Mononuclear cell (primary cell): ENCODE measurements around the gene FBXL14. TPM values are rescaled to one million over a fixed set of nuclear protein-coding genes. Genes with fewer than 3 reads are reported as not detected.
"Not testable (repeated sequence)": the region's sequence is repeated elsewhere in the genome, so short reads cannot be mapped to it uniquely, and the experiment has no call there.

Experiments used
- H3K27me3 ChIP-seq: 2 replicates; pipeline ENCODE4 v1.6.0; 2011; ENCODE audit warnings: low read length, control low read depth; ENCODE audit not compliant: insufficient read depth
- H3K4me1 ChIP-seq: 2 replicates; pipeline ENCODE4 v1.5.1; 2011; ENCODE audit warnings: mild to moderate bottlenecking, low read length, control low read depth; ENCODE audit not compliant: insufficient read depth
- H3K4me3 ChIP-seq: 2 replicates; pipeline ENCODE4 v1.5.1; 2011; ENCODE audit warnings: mild to moderate bottlenecking, low read length, moderate library complexity
- H3K9me3 ChIP-seq: 2 replicates; pipeline ENCODE4 v1.5.1; 2011; ENCODE audit warnings: low read depth, mild to moderate bottlenecking, control low read depth, low read length
- total RNA-seq: library from RNA; depleted of rRNA; stranded (reverse); fragments of >200 nt; gene quantifications from one replicate; pipeline ENCODE4 v1.2.3, GENCODE V29; 2012

The FBXL14 gene
- total RNA-seq, 1 donor = 21.1 TPM

- H3K27me3 ChIP-seq = no peaks in the 10 kb centered on the region
- peaks cover 57% of the 10 kb centered on the region for H3K4me1 ChIP-seq
- no peaks in the 10 kb centered on the region for H3K9me3 ChIP-seq
- no peak overlapping the region for H3K4me3 ChIP-seq
Measured at GRCh38 chr12:1607940-1608712, 13.7 kb upstream of the FBXL14 start.

- H3K4me3 ChIP-seq = no peak overlapping the region
- H3K4me1 ChIP-seq = peaks cover 65% of the 10 kb centered on the region
- no peaks in the 10 kb centered on the region for H3K9me3 ChIP-seq
- no peaks in the 10 kb centered on the region for H3K27me3 ChIP-seq
Measured at GRCh38 chr12:1606021-1606622, 11.7 kb upstream of the FBXL14 start.

GRCh38 chr12:1605129-1606020 is 11.0 kb upstream of the FBXL14 start:
- peaks cover 68% of the 10 kb centered on the region for H3K4me1 ChIP-seq
- H3K9me3 ChIP-seq = no peaks in the 10 kb centered on the region
- peak overlapping the region; percentile 36 for H3K4me3 ChIP-seq
- no peaks in the 10 kb centered on the region for H3K27me3 ChIP-seq

- peaks cover 61% of the 10 kb centered on the region for H3K4me1 ChIP-seq
Measured at GRCh38 chr12:1604464-1604863, 10.1 kb upstream of the FBXL14 start.

GRCh38 chr12:1603269-1603993 is 9.1 kb upstream of the FBXL14 start:
- Histone ChIP-seq H3K4me1 (peaks cover 51% of the 10 kb centered on the region), H3K9me3 (no peaks in the 10 kb centered on the region), H3K4me3 (no peak overlapping the region), H3K27me3 (no peaks in the 10 kb centered on the region)

More at GRCh38 chr12:1604464-1604863, 10.1 kb upstream of the FBXL14 start:
- H3K4me3 ChIP-seq = no peak overlapping the region
- no peaks in the 10 kb centered on the region for H3K9me3 ChIP-seq
- H3K27me3 ChIP-seq = no peaks in the 10 kb centered on the region

- not testable (repeated sequence) for H3K27me3 ChIP-seq, H3K4me3 ChIP-seq, H3K9me3 ChIP-seq
- peaks cover 44% of the 10 kb centered on the region for H3K4me1 ChIP-seq
Measured at GRCh38 chr12:1602706-1603105, 8.3 kb upstream of the FBXL14 start.

GRCh38 chr12:1598757-1599156 is 4.4 kb upstream of the FBXL14 start:
- Histone ChIP-seq H3K27me3 (no peaks in the 10 kb centered on the region), H3K4me3 (no peak overlapping the region), H3K9me3 (no peaks in the 10 kb centered on the region), H3K4me1 (peaks cover 25% of the 10 kb centered on the region)

GRCh38 chr12:1595690-1596347 is 1.4 kb upstream of the FBXL14 start:
- Histone ChIP-seq H3K4me1 (peaks cover 37% of the 10 kb centered on the region), H3K9me3 (no peaks in the 10 kb centered on the region), H3K27me3 (no peaks in the 10 kb centered on the region), H3K4me3 (no peak overlapping the region)

GRCh38 chr12:1595026-1595561 is 713 bp upstream of the FBXL14 start:
- Histone ChIP-seq H3K4me3 (peak overlapping the region; percentile 67), H3K4me1 (peaks cover 44% of the 10 kb centered on the region), H3K9me3 (no peaks in the 10 kb centered on the region), H3K27me3 (no peaks in the 10 kb centered on the region)

- H3K9me3 ChIP-seq = no peaks in the 10 kb centered on the region
- peaks cover 49% of the 10 kb centered on the region for H3K4me1 ChIP-seq
- H3K4me3 ChIP-seq = peak overlapping the region; percentile 67
- H3K27me3 ChIP-seq = no peaks in the 10 kb centered on the region
Measured at GRCh38 chr12:1594006-1594260, 448 bp downstream of the FBXL14 start.

- peak overlapping the region; percentile 67 for H3K4me3 ChIP-seq
- H3K9me3 ChIP-seq = no peaks in the 10 kb centered on the region
- H3K4me1 ChIP-seq = peaks cover 49% of the 10 kb centered on the region
- no peaks in the 10 kb centered on the region for H3K27me3 ChIP-seq
Measured at GRCh38 chr12:1593174-1594005, 991 bp downstream of the FBXL14 start.

GRCh38 chr12:1592444-1593173 is 1.8 kb downstream of the FBXL14 start:
- H3K9me3 ChIP-seq = no peaks in the 10 kb centered on the region
- H3K4me3 ChIP-seq = peak overlapping the region; percentile 67

GRCh38 chr12:1591543-1591942 is 2.8 kb downstream of the FBXL14 start:
- Histone ChIP-seq H3K9me3 (no peaks in the 10 kb centered on the region), H3K4me3 (peak overlapping the region; percentile 18), H3K4me1 (peaks cover 49% of the 10 kb centered on the region), H3K27me3 (no peaks in the 10 kb centered on the region)

More at GRCh38 chr12:1592444-1593173, 1.8 kb downstream of the FBXL14 start:
- peaks cover 49% of the 10 kb centered on the region for H3K4me1 ChIP-seq
- no peaks in the 10 kb centered on the region for H3K27me3 ChIP-seq
